ENCODE measurements around the gene RBPJ.

DNA sequence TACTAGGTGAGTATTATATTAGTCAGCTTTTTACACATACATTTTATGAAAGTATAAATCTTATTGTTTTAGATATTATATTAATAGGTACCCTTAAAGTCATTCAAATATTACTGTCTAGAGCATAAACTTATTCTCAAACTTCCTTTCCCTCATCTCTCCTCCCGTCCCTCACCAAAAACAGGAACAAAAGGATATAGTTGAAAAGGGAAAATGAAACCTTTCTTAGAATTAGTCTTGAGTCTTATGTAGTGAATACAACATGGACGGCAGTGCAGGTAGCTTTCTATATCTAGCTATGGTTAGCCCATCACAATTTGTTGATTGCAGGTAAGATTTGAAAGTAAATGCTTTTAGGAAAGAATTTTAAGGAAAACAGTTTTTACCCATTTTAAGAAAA lies 65.6 kb downstream of the RBPJ start:
- TF ChIP-seq POLR2AphosphoS5 (IDR thresholded peaks at IDR 0.05), result no peak
- TF ChIP-seq, protein P1, sequence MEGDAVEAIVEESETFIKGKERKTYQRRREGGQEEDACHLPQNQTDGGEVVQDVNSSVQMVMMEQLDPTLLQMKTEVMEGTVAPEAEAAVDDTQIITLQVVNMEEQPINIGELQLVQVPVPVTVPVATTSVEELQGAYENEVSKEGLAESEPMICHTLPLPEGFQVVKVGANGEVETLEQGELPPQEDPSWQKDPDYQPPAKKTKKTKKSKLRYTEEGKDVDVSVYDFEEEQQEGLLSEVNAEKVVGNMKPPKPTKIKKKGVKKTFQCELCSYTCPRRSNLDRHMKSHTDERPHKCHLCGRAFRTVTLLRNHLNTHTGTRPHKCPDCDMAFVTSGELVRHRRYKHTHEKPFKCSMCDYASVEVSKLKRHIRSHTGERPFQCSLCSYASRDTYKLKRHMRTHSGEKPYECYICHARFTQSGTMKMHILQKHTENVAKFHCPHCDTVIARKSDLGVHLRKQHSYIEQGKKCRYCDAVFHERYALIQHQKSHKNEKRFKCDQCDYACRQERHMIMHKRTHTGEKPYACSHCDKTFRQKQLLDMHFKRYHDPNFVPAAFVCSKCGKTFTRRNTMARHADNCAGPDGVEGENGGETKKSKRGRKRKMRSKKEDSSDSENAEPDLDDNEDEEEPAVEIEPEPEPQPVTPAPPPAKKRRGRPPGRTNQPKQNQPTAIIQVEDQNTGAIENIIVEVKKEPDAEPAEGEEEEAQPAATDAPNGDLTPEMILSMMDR (IDR thresholded peaks at IDR 0.05; ENCODE audit: poor library complexity, severe bottlenecking), result no peak

Measured in neural cell (in vitro differentiated cells).